HCT116 (cell line): Measurements from ENCODE around the gene COL4A1. TPM values are rescaled to one million over a fixed set of nuclear protein-coding genes. Genes with fewer than 3 reads are reported as not detected.

ENCODE experiments used
- ATAC-seq: fragments of 200-7000 bp; cut with Tn5 transposase; 2 replicates; pipeline ENCODE4 v1.9.1; 2020; ENCODE audit warnings: mild to moderate bottlenecking, moderate library complexity
- BruUV-seq: library from RNA; stranded (reverse); fragments of 400-500 nt; replicated peaks from 2 replicates; lab custom pipeline; 2021; lab: Mats Ljungman, UMichigan
- CTCF ChIA-PET: fragments of 300-600 bp; sonication (Branson Sonifier 250); formaldehyde crosslinking; loops from one replicate; lab custom pipeline; 2021; ENCODE audit warnings: antibody characterized with exemption; lab: Charles Lee
- POLR2A ChIA-PET: fragments of 300-600, 350-600 bp; sonication (Branson Sonifier 250); formaldehyde crosslinking; loops from one replicate; lab custom pipeline; 2021; ENCODE audit warnings: antibody characterized with exemption; lab: Charles Lee
- RAD21 ChIA-PET, 2 experiments: fragments of 300-600 bp; sonication (Branson Sonifier 250); formaldehyde crosslinking; loops; one replicate each; lab custom pipeline; 2023; ENCODE audit warnings: low total read pairs in 2 of 2; ENCODE audit not compliant: uncharacterized antibody in 2 of 2, unreplicated experiment in 2 of 2, low non-redundant PET in 1 of 2; lab: Charles Lee
- DNase-seq: peaks from one replicate; pipeline ENCODE4 v3.0.0-alpha.2; 2010; ENCODE audit warnings: low read depth, low spot score
- H2AFZ ChIP-seq: fragments of 200-600 bp; shearing (Covaris generic), sonication (generic); 2 replicates; pipeline ENCODE4 v1.6.1; 2017; ENCODE audit warnings: low read depth, mixed run types, mixed read lengths, antibody characterized with exemption, low read length; ENCODE audit not compliant: poor library complexity, severe bottlenecking
- H3K27ac ChIP-seq: 2 replicates; pipeline ENCODE4 v1.5.1; 2012; ENCODE audit warnings: low read depth, low read length
- H3K27me3 ChIP-seq: fragments of 200-600 bp; sonication (generic); 2 replicates; pipeline ENCODE4 v1.6.1; 2016; ENCODE audit warnings: mixed run types, low read length, mixed read lengths; ENCODE audit not compliant: insufficient read depth
- H3K36me3 ChIP-seq, 2 experiments: fragments of 200-500 bp in 1 of 2; fragments of 200-600 bp in 1 of 2; sonication (Bioruptor generic) in 1 of 2; sonication (generic) in 1 of 2; 2 replicates each; pipeline versions ENCODE4 v1.5.1 to v1.6.1; 2014 to 2016; ENCODE audit warnings: low read length in 2 of 2, inconsistent platforms in 1 of 2, mixed read lengths in 1 of 2, mixed run types in 1 of 2; ENCODE audit not compliant: insufficient read depth in 2 of 2, control insufficient read depth in 1 of 2
- H3K4me1 ChIP-seq, 2 experiments: fragments of 200-600 bp in 1 of 2; sonication (generic) in 1 of 2; 2 replicates each; pipeline versions ENCODE4 v1.5.1 to v1.6.1; 2012 to 2017; ENCODE audit warnings: low read length in 2 of 2, inconsistent platforms in 1 of 2, mild to moderate bottlenecking in 1 of 2, mixed read lengths in 1 of 2, mixed run types in 1 of 2, moderate library complexity in 1 of 2; ENCODE audit not compliant: insufficient read depth in 2 of 2, control insufficient read depth in 1 of 2
- H3K4me2 ChIP-seq: fragments of 200-600 bp; sonication (generic); 2 replicates; pipeline ENCODE4 v1.6.1; 2017; ENCODE audit warnings: mixed run types, low read length, mixed read lengths
- H3K4me3 ChIP-seq, 2 experiments: fragments of 200-600 bp in 1 of 2; sonication (generic) in 1 of 2; replicated peaks in 1 of 2; 2 replicates each; pipeline ENCODE4 v1.5.1; 2011 to 2016; ENCODE audit warnings: low read length in 2 of 2, control low read depth in 1 of 2, low read depth in 1 of 2, mild to moderate bottlenecking in 1 of 2, mixed read lengths in 1 of 2, mixed run types in 1 of 2
- H3K79me2 ChIP-seq: fragments of 200-600 bp; sonication (generic); 2 replicates; pipeline ENCODE4 v1.6.1; 2017; ENCODE audit warnings: mild to moderate bottlenecking, mixed run types, low read length, moderate library complexity, mixed read lengths; ENCODE audit not compliant: insufficient read depth
- H3K9ac ChIP-seq: fragments of 200-600 bp; sonication (generic); 2 replicates; pipeline ENCODE4 v1.6.1; 2016; ENCODE audit warnings: low read length, mixed read lengths
- H3K9me2 ChIP-seq: fragments of 200-600 bp; sonication (generic), shearing (Covaris generic); 2 replicates; pipeline ENCODE4 v1.6.1; 2017; ENCODE audit warnings: mixed run types, mild to moderate bottlenecking, moderate library complexity; ENCODE audit not compliant: insufficient read depth
- H3K9me3 ChIP-seq, 2 experiments: fragments of 200-500 bp in 1 of 2; fragments of 200-600 bp in 1 of 2; sonication (Bioruptor generic) in 1 of 2; sonication (generic) in 1 of 2; 2 replicates each; pipeline ENCODE4 v1.6.1; 2014 to 2017; ENCODE audit warnings: low read length in 2 of 2, mixed read lengths in 2 of 2, inconsistent platforms in 1 of 2, low read depth in 1 of 2, mild to moderate bottlenecking in 1 of 2, mixed run types in 1 of 2, moderate library complexity in 1 of 2; ENCODE audit not compliant: control insufficient read depth in 1 of 2, insufficient read depth in 1 of 2
- H4K20me1 ChIP-seq: fragments of 200-600 bp; sonication (generic), shearing (Covaris generic); 2 replicates; pipeline ENCODE4 v1.6.1; 2017; ENCODE audit warnings: mixed run types, mild to moderate bottlenecking, moderate library complexity; ENCODE audit not compliant: insufficient read depth
- ATF3 ChIP-seq: IDR thresholded peaks from 2 replicates; pipeline ENCODE4 v1.6.1; 2012
- CBX3 ChIP-seq: IDR thresholded peaks from 2 replicates; pipeline ENCODE4 v1.6.1; 2012; ENCODE audit warnings: low read depth
- CTCF ChIP-seq, 3 experiments: fragments of 200-600 bp in 1 of 3; sonication (generic) in 1 of 3; IDR thresholded peaks in 2 of 3; conservative IDR thresholded peaks in 1 of 3; 2 replicates each; pipeline ENCODE4 v1.5.1; 2012 to 2017; ENCODE audit warnings: low read depth in 2 of 3, low read length in 2 of 3, antibody characterized with exemption in 1 of 3, borderline replicate concordance in 1 of 3, control low read depth in 1 of 3, mild to moderate bottlenecking in 1 of 3, mixed read lengths in 1 of 3, mixed run types in 1 of 3, moderate library complexity in 1 of 3; ENCODE audit not compliant: insufficient read depth in 1 of 3
- EGR1 ChIP-seq: IDR thresholded peaks from 2 replicates; pipeline ENCODE4 v1.6.1; 2012; ENCODE audit warnings: low read depth
- ELF1 ChIP-seq: IDR thresholded peaks from 2 replicates; pipeline ENCODE4 v1.6.1; 2012; ENCODE audit warnings: low read depth, borderline replicate concordance
- FOSL1 ChIP-seq: IDR thresholded peaks from 2 replicates; pipeline ENCODE4 v1.6.1; 2012; ENCODE audit warnings: low read depth
- MAX ChIP-seq: IDR thresholded peaks from 2 replicates; pipeline ENCODE4 v1.6.1; 2012
- POLR2A ChIP-seq: IDR thresholded peaks from 2 replicates; pipeline ENCODE4 v1.7.0; 2011; ENCODE audit warnings: borderline replicate concordance; ENCODE audit not compliant: insufficient read depth, insufficient read length; ENCODE audit errors: extremely low read depth
- POLR2AphosphoS5 ChIP-seq: IDR thresholded peaks from 2 replicates; pipeline ENCODE4 v1.6.1; 2011; ENCODE audit warnings: mild to moderate bottlenecking, low read depth, low read length, moderate library complexity
- REST ChIP-seq: IDR thresholded peaks from 2 replicates; pipeline ENCODE4 v1.6.1; 2012; ENCODE audit warnings: low read depth
- SRF ChIP-seq: IDR thresholded peaks from 2 replicates; pipeline ENCODE4 v1.6.1; 2012; ENCODE audit warnings: low read depth
- TCF7L2 ChIP-seq: IDR thresholded peaks from 2 replicates; pipeline ENCODE4 v1.7.0; 2011; ENCODE audit warnings: borderline replicate concordance, inconsistent platforms; ENCODE audit not compliant: insufficient read depth, insufficient read length; ENCODE audit errors: extremely low read depth
- ZBTB33 ChIP-seq: IDR thresholded peaks from 2 replicates; pipeline ENCODE4 v1.6.1; 2011; ENCODE audit warnings: mild to moderate bottlenecking, low read length, moderate library complexity; ENCODE audit not compliant: insufficient replicate concordance; ENCODE audit errors: extremely low read depth
- ZFX ChIP-seq: fragments of 450-650 bp; IDR thresholded peaks from 2 replicates; pipeline ENCODE4 v1.6.1; 2017
- ZNF274 ChIP-seq: fragments of 200-500 bp; sonication (Bioruptor generic); IDR thresholded peaks from 2 replicates; pipeline ENCODE4 v1.6.1; 2014; ENCODE audit warnings: mild to moderate bottlenecking, low read depth, low read length, inconsistent platforms
- intact Hi-C: fragments of 100-400 bp; cut with micrococcal nuclease; formaldehyde crosslinking; loops from 2 replicates; pipeline ENCODE4 v1.10.0; 2022
- total RNA-seq: library from RNA; stranded (reverse); gene quantifications from one replicate; pipeline ENCODE4 v1.2.1, GENCODE V29; 2021; ENCODE audit not compliant: unreplicated experiment

The COL4A1 gene
- total RNA-seq, 1 experiment from 2014 or later, result 0.57 TPM

- TF ChIP-seq ZNF274 (no peak), ELF1 (no peak), POLR2A (no peak), ZFX (no peak), EGR1 (no peak), ZBTB33 (no peak), CBX3 (no peak)
- TF ChIP-seq, all 23 proteins: peak for 0
Measured at GRCh38 chr13:110206185-110206584, 100.8 kb downstream of the COL4A1 start (continued).

GRCh38 chr13:110201114-110201513 is 105.8 kb downstream of the COL4A1 start:
- Histone ChIP-seq H4K20me1 (no peaks in the 10 kb centered on the region), H2AFZ (no peak overlapping the region), H3K4me2 (no peak overlapping the region), H3K27ac (no peak overlapping the region), H3K36me3 (no peaks in the 10 kb centered on the region), H3K9me2 (no peaks in the 10 kb centered on the region), H3K79me2 (no peaks in the 10 kb centered on the region), H3K4me1 (no peaks in the 10 kb centered on the region), H3K4me3 (no peak overlapping the region), H3K9me3 (no peaks in the 10 kb centered on the region), H3K27me3 (0 out of 2 replicates have a peak, but pooled peaks cover 4% of the 10 kb centered on the region), H3K9ac (no peak overlapping the region)
- intact Hi-C loops, result no loop called here
- no peak for DNase-seq
- CTCF ChIA-PET, result no interaction called here
- RAD21 ChIA-PET, result no interaction called here
- POLR2A ChIA-PET, result no interaction called here
- no TSS peak for BruUV-seq
- ATAC-seq, result no peak
- TF ChIP-seq TCF7L2 (no peak), ZBTB33 (no peak), CTCF (IDR thresholded peaks at IDR 0.05 in 2 of 3, conservative IDR thresholded peaks at IDR 0.05 in 1 of 3; ENCODE audit: borderline replicate concordance in 1 of 3, insufficient read depth in 1 of 3, low read depth in 2 of 3, low read length in 2 of 3) (no peak), EGR1 (no peak), MAX (no peak), FOSL1 (no peak), ATF3 (no peak), REST (no peak), POLR2AphosphoS5 (no peak), SRF (no peak)
